HepG2 (cell line): Measurements from ENCODE around the gene MRPS34. TPM values are rescaled to one million over a fixed set of nuclear protein-coding genes. Genes with fewer than 3 reads are reported as not detected.

ENCODE experiments used
- BRCA1 ChIP-seq: sonication (generic); formaldehyde crosslinking; IDR thresholded peaks from 2 replicates; pipeline ENCODE4 v1.4.0; 2020; ENCODE audit warnings: missing genetic modification reagents
- EEA1 ChIP-seq: sonication (generic); formaldehyde crosslinking; IDR thresholded peaks from 2 replicates; pipeline ENCODE4 v1.5.1; 2020; ENCODE audit warnings: mild to moderate bottlenecking, missing genetic modification reagents, borderline replicate concordance
- polyA plus RNA-seq, 8 experiments: library from polyadenylated mRNA; depleted of rRNA in 3 of 8; stranded (reverse) in 7 of 8; unstranded in 1 of 8; fragments of >200 nt; fragmentation: Illumina TruSeq in 4 of 8; extraction: Trizol in 4 of 8; gene quantifications; 2 replicates each; pipeline versions ENCODE4 v1.2.1 to v1.2.3, GENCODE V29; 2011 to 2016; ENCODE audit warnings: low read depth in 4 of 8, missing spikeins in 1 of 8, mixed read lengths in 1 of 8; ENCODE audit not compliant: insufficient read depth in 1 of 8
- total RNA-seq, 5 experiments: library from RNA; depleted of rRNA; stranded (reverse); fragments of >200 nt; fragmentation: Illumina TruSeq; extraction: Trizol; gene quantifications; 2 replicates each; pipeline ENCODE4 v1.2.3, GENCODE V29; 2016; ENCODE audit warnings: low read depth in 1 of 5
- TF ChIP-seq, protein P1 (sequence below), 2 experiments: fragments of 450-650 bp in 1 of 2; sonication (generic) in 1 of 2; formaldehyde crosslinking in 1 of 2; IDR thresholded peaks; 2 replicates each; pipeline versions ENCODE4 v1.6.1 to v1.8.0; 2016 to 2022; ENCODE audit warnings: antibody characterized with exemption in 1 of 2, mild to moderate bottlenecking in 1 of 2, missing genetic modification reagents in 1 of 2
- TF ChIP-seq, protein P2 (sequence below): sonication (generic); formaldehyde crosslinking; IDR thresholded peaks from 2 replicates; pipeline ENCODE4 v1.8.1; 2023; ENCODE audit warnings: missing genetic modification reagents, inconsistent platforms, borderline replicate concordance

MRPS34 gene
- total and polyA plus RNA-seq, 2 of the 13 experiments (the other 11 are each of a cell fraction or from before 2014, with no cell fraction given), result 63.5 to 131 TPM

DNA sequence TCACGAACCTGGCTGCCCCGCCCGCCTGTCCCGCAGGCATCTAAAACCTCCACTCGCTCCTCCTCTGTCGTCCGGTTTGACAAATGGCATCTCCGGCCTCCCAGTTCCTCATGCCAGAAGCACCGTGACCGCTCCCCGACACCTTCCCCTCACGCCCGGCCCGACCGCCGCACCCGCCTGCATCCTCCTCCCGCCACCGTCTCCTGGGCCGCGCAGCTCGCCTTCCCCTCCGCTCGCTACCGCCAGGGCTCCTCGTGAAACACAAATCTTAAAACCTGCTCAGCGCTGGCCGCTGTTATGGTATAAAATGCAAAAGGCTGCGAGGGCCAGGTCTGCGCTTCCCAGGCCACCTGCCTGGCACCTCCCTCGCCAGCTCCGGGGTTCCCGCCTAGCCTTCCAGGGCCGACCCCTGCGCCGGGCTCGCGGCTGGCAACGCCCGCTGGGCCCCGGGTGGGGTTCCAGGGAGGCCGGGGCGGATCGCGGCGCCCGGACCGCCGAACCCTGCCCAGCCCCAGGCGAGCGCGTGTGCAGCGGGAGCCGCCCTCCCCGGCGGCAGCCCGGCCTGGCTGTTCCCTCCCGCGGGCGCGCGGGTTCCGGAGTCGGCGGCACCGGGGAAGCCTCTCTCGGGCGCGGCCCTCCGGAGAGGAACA, 8.9 kb upstream of the MRPS34 start (continued):
- TF ChIP-seq, protein P1, sequence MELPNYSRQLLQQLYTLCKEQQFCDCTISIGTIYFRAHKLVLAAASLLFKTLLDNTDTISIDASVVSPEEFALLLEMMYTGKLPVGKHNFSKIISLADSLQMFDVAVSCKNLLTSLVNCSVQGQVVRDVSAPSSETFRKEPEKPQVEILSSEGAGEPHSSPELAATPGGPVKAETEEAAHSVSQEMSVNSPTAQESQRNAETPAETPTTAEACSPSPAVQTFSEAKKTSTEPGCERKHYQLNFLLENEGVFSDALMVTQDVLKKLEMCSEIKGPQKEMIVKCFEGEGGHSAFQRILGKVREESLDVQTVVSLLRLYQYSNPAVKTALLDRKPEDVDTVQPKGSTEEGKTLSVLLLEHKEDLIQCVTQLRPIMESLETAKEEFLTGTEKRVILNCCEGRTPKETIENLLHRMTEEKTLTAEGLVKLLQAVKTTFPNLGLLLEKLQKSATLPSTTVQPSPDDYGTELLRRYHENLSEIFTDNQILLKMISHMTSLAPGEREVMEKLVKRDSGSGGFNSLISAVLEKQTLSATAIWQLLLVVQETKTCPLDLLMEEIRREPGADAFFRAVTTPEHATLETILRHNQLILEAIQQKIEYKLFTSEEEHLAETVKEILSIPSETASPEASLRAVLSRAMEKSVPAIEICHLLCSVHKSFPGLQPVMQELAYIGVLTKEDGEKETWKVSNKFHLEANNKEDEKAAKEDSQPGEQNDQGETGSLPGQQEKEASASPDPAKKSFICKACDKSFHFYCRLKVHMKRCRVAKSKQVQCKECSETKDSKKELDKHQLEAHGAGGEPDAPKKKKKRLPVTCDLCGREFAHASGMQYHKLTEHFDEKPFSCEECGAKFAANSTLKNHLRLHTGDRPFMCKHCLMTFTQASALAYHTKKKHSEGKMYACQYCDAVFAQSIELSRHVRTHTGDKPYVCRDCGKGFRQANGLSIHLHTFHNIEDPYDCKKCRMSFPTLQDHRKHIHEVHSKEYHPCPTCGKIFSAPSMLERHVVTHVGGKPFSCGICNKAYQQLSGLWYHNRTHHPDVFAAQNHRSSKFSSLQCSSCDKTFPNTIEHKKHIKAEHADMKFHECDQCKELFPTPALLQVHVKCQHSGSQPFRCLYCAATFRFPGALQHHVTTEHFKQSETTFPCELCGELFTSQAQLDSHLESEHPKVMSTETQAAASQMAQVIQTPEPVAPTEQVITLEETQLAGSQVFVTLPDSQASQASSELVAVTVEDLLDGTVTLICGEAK (IDR thresholded peaks at IDR 0.05), result no peak
- TF ChIP-seq, protein P1 (CRISPR knock-in tag; IDR thresholded peaks at IDR 0.05), result no peak
- no peak for TF ChIP-seq BRCA1
- TF ChIP-seq EEA1 (CRISPR knock-in tag), result no peak
- TF ChIP-seq, protein P2, sequence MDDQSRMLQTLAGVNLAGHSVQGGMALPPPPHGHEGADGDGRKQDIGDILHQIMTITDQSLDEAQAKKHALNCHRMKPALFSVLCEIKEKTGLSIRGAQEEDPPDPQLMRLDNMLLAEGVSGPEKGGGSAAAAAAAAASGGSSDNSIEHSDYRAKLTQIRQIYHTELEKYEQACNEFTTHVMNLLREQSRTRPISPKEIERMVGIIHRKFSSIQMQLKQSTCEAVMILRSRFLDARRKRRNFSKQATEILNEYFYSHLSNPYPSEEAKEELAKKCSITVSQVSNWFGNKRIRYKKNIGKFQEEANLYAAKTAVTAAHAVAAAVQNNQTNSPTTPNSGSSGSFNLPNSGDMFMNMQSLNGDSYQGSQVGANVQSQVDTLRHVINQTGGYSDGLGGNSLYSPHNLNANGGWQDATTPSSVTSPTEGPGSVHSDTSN (CRISPR knock-in tag), result no peak
